Measurements from ENCODE around the gene GRIN2C.

Gene GRIN2C

GRCh38 chr17:74853669-74854068, 6.0 kb downstream of the GRIN2C start:
- TF ChIP-seq CTCF (conservative IDR thresholded peaks at IDR 0.05) (no peak), ZFX (IDR thresholded peaks at IDR 0.05) (no peak)
- H3K27ac ChIP-seq = no peak overlapping the region

GRCh38 chr17:74853048-74853397, 6.7 kb downstream of the GRIN2C start:
- TF ChIP-seq ZFX (IDR thresholded peaks at IDR 0.05) (no peak), CTCF (conservative IDR thresholded peaks at IDR 0.05) (no peak)
- H3K27ac ChIP-seq = peak overlapping the region; percentile 97; the same call in 1 of the 2 replicates

GRCh38 chr17:74852237-74853047, 7.2 kb downstream of the GRIN2C start:
- no peak for TF ChIP-seq CTCF (conservative IDR thresholded peaks at IDR 0.05)
- TF ChIP-seq ZFX (IDR thresholded peaks at IDR 0.05) = peak; percentile 98; the same call in 1 of the 2 replicates

GRCh38 chr17:74851612-74852236, 8.0 kb downstream of the GRIN2C start:
- no peak for TF ChIP-seq ZFX (IDR thresholded peaks at IDR 0.05)
- no peak for TF ChIP-seq CTCF (conservative IDR thresholded peaks at IDR 0.05)
- peak overlapping the region; percentile 97 for H3K27ac ChIP-seq

More at GRCh38 chr17:74852237-74853047, 7.2 kb downstream of the GRIN2C start:
- H3K27ac ChIP-seq = peak overlapping the region; percentile 97

GRCh38 chr17:74850914-74851313, 8.8 kb downstream of the GRIN2C start:
- TF ChIP-seq ZFX (IDR thresholded peaks at IDR 0.05) (no peak), CTCF (conservative IDR thresholded peaks at IDR 0.05) (no peak)

GRCh38 chr17:74850310-74850709, 9.4 kb downstream of the GRIN2C start:
- TF ChIP-seq CTCF (conservative IDR thresholded peaks at IDR 0.05) = no peak
- TF ChIP-seq ZFX (IDR thresholded peaks at IDR 0.05) = no peak
- H3K27ac ChIP-seq = no peak overlapping the region

More at GRCh38 chr17:74850914-74851313, 8.8 kb downstream of the GRIN2C start:
- peak overlapping the region; percentile 97 for H3K27ac ChIP-seq

Data from C4-2B (cell line).